T-helper 22 cell (primary cell): ENCODE measurements around the gene CCDC102A.
"Not testable (repeated sequence)": the region's sequence is repeated elsewhere in the genome, so short reads cannot be mapped to it uniquely, and the experiment has no call there.

Experiments
- DNase-seq: peaks from one replicate; pipeline ENCODE4 v3.0.0-alpha.2; 2020; ENCODE audit warnings: low read depth

The CCDC102A gene

DNA sequence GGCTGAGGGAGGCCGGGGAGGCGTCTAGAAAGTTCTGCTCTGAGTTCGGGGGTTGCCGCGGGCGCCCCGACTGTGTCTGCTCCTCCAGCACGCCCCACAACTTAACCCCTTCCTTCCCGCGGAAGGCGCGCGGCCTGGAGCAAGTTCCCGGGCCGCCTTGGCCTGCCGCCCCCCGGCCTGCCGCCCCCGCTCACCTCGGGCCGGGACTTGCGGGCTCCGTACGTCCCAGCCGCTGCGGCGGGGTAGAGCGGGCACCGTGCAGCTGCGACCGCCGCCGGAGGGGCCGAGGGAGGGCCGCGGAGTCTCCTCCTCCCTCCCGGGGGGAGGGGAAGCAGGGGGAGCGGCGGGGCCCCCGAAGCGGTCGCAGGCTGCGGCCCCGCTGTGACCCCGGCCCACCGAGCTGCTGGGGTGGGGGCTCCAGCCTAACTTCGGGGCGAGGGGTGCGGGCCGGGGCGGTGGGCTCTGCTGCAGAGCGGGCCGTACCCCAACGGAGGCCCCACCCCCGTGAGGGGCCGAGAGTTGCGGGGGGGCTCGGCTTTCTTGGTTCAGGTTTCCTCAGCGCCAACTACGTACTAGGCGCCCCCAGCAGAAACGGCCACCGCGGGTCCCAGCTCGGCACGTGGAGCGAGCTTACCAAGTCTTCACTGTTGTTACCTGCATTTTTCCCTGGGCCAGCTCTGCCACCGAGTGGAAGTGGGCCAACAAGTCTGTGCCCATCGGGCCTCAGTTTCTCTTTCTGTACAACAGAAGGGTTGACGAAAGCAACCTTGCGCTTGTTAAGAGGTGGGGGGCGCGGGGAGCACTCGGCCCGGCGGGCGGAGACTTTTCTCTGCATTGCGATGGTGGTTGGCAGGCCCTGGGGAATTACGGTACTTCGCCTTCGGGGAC, at the start of gene CCDC102A:
CCDC102A (minus strand) TSS at position 266 of the 888 bp plus-strand sequence. CDS start 7,394 bp downstream, outside the sequence.
- DNase-seq = peak; percentile 16

DNA sequence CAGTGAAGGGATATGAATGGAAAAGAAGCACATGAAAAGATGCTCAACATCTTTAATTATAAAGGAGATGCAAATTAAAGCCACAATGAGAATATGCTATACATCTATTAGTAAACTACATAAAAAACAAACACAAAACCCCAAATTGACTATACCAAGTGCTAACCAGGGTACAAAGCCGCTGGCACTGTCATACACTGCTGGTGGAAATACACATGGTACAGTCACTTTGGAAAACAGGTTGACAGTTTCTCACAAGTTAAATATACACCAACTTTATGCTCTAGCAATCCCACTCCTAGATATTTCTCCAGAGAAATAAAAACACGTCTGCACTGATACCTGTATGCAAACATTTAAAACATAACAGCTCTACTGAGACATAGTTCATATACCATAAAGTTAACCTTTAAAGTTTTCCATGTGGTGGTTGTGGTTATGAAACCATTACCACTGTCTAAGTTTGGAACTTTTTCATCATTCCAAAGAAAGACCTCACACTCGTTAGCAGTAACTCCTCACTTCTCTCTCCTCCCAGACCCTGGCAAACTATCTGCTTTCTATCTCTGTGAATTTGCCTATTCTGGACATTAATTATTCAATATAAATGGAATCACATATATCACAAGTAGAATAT, 48.8 kb upstream of the CCDC102A start:
- DNase-seq = no peak

DNA sequence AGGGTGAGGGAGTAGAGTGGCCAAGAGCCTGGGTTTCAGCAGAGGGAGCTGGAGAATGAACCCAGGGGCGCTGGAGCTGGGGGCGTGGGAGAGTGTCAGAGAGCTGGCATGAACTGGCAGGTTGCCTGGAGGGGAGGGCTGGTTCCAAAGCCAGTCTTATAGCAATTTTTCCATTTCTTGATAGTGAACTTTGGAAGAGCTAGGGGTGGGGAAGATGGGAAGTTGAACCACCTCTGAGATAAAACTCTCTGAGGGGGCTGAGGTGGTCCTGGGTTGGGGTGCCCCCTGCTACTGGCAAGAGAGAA, 42.9 kb upstream of the CCDC102A start:
- DNase-seq = no peak

DNA sequence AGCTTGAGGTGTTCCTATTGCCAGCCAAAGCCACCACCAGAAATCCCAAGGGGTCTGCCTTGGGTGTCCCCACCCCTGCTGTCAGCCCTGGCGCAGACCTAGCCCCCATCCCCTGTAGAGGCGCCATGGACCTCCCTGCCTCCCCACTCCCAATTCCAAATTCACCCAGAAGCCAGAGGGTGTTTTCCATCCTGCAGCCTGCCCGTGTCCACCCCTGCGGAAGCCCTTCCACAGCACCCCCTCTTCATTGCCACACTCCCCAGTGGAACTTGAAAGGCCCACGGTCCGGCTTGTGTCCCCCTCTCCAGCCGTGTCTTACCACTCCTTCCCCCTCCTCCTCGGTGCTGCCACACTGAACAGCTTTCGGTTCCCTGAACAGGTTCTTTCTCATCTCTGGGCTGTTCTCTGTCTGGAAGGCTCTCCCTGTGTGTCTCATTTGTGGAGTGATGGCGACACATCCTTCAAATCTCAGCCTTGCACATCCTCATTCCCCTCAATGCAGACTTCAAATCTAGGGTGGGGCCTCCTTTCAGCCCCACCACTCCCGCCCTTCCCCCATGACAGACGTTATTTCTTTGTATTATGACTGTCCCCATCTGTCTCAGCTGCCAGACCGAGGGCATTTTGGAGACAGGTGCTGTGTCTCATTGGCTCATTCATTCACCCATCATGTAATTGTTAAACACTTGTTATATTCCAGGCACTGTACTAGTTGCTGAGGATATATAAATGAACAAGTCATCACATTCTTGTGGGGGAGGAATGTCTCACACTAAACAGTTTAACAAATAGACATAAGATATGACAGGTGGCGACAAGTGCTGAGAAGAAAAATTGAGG, 42.4 kb upstream of the CCDC102A start:
- DNase-seq = no peak

DNA sequence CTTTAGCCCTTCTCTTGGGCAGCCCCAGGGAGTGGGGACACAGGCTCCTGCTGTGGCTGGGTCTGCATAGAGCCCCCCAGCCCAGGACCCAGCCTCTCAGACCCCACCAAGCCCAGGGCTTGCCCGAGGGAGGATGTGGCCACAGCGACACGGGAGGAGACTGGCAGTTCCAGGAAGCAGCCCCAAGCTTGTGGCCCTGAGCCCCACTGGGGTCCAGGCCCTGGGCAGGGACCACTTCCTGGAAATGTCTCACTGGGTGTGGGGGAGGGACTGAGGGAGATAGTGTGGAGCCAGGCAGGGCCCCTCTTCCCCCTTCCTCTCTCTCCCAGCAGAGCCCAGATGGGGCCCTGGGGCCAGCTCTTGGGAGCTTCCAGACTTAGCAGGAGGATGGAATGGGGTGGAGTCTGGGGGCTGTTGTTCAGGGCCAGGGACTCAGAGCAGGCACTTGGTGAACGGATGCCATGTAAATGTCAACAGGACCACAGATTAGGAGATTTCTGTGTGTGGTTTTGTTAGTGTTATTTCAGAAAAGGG, 41.4 kb upstream of the CCDC102A start:
- DNase-seq = no peak

DNA sequence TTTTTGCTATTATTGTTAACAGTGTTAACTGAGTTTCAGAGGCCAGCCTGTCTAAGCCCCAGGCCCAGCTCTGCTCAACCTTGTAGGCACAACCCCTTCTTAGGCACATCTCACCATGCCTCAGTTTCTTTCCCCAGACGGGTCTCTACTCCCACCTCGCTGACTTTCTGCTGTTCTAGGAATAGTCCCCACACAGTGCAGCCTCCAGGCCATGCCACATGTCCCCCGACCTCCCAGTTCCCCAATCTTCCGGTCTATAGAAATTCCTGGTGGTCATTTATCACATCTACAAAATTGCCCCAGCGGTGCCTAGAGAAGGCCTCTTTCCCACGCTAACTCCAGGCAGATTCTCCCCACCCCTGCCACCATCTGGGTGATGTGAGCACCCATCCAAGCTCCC, 40.8 kb upstream of the CCDC102A start:
- DNase-seq = no peak

DNA sequence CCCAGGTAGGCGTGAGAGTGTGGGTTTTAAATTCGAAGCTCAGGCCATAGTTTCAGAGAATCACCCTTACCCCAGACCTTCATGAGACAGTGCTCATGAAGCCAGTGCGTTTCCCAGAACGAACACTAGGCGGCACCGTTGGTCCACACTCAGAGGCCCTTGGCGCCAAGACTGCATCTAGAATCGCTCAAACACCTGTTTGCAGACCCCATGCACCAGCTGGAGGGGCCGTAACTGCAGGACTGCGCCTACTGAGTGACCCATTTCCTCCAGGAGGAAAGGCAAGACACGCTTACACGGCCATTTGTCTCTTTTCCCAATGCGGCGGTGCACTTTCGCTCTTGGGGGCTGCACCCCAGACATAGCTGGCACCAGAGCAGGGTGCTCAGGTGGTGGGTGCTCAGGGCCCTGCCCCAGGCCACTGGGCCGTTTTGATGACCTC, 40.1 kb upstream of the CCDC102A start:
- DNase-seq = peak; percentile 38

DNA sequence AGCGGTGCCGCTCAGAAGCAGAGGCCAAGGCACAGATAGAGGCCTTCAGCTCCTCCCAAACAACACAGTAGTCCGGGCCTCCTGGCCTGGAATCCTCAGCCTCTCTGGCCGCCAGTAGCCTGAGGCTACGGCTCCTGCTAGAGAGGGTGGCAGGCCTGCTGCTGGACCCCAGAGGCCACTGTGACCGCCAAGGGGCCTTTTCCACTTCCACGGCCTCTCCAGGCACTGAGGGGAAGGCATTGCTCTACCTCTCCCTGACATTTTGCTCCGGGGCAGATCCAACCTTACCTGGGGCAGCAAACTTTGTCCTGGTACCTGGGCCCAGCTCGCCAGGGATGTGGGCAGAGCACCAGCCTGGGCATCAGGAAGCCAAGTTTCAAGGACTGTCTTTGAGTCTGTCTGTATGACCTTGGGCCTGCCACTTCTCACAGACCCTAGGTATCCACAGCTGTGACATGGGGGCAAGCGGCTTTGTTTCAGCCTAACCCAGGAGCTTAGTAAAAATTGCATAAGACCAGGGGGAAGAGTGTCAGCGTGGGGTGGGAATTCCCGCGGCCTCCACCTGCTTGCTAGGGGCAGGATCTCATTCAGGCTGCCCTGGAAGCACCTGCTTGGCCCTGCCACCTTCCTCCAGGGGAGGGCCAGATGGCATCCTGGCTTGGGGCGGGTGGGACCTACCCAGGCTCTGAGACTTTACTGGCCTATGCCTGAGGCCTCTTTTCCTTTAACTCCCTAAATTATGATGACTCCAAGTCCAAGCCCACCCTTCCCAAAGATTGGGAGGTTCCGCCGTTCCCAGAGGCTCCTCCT, 39.3 kb upstream of the CCDC102A start:
- no peak for DNase-seq

DNA sequence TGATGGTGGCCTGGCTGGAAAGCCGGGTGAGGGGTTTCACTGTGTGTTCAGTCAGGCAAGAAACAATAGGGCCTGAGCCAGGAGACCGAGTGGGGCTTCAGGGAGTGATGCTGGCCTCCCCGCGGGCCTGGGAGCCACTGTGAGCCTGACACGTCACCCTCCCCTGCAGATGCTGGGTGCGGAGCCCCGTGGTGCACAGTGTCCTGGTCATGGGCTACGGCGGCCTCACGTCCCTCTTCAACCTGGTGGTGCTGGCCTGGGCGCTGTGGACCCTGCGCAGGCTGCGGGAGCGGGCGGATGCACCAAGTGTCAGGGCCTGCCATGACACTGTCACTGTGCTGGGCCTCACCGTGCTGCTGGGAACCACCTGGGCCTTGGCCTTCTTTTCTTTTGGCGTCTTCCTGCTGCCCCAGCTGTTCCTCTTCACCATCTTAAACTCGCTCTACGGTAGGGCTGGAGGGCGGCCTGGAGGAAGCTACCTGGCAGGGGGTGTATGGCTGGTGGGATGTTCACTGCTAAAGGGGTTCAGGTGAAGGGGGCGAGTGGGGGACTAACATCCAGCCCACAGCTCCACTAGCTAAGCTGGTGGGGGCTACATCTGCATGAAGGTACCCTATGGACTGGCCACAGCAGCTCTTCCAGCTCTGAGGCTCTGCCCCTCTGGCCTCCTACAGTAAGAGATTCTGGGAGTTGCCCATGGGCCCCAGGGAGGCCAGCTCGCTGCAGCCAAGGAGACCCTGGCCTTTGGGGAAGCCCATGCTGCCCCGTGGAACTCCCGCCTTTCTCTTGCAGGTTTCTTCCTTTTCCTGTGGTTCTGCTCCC, 38.5 kb upstream of the CCDC102A start:
- no peak for DNase-seq

DNA sequence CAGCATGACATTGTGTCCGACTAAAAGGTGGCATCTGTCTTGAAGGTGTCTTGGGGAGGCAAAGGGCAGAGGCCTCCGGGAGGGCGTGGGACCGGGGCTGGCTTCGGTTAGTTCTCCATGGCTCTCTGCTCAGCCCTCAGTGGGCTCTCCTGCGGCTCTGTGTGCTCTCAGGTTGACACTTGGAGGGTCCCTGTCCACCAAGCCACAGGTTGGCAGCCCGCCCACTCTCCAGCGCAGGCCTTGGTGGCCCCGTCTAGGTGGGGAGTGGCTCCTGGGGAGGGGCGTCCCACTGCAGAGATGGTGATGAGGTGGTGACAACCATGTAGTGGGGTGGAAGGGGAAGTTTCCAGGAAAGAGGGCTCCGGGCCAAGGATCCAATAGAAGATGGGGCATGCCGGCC, 37.7 kb upstream of the CCDC102A start:
- DNase-seq = no peak

DNA sequence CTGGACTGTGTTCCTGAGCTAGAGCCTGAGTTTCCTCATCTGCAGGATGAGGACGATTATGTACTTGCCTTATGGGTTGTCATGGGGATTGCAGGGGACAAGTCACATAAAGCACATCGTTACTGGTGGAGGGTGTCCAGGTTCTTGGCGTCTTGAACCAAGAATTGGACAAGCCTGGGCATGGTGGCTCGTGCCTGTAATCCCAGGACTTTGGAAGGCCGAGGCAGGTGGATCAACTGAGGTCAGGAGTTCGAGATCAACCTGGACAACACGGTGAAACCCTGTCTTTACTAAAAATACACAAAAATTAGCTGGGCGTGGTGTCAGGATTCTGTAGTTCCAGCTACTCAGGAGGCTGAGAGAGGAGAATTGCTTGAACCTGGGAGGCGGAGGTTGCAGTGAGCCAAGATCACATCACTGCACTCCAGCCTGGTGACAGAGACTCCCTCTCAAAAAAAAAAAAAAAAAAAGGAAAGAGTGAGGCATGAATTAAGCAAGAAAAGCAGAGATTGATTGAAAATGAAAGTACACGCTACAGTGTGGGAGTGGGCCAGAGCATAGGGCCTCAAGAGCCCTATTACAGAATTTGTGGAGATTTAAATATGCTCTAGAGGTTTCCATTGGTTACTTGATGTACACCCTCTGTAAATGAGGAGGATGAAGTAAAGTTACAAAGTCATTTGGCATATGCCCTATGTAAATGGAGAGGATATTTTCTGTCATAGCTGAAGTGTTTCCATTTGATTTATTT, 36.8 kb upstream of the CCDC102A start:
- DNase-seq = no peak

DNA sequence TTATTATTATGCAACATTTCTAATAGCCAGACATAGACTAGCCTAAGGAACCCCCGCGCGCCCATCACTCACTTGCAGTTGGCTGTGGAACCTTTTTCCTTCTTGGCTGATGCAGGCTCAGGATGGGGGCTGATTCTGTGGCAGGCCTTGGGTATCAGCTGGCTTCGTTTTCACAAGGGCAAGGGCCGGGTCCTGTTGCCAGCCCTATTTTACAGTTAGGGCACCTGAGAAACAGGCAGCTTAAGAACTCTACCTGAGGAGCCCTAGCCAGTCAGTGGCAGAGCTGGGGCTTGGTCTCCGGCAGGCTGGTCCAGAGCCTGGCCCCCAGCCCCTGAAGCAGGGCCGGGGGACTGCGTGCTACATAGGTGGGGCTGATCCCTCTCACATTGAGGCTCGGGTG, 34.7 kb upstream of the CCDC102A start:
- DNase-seq = no peak

DNA sequence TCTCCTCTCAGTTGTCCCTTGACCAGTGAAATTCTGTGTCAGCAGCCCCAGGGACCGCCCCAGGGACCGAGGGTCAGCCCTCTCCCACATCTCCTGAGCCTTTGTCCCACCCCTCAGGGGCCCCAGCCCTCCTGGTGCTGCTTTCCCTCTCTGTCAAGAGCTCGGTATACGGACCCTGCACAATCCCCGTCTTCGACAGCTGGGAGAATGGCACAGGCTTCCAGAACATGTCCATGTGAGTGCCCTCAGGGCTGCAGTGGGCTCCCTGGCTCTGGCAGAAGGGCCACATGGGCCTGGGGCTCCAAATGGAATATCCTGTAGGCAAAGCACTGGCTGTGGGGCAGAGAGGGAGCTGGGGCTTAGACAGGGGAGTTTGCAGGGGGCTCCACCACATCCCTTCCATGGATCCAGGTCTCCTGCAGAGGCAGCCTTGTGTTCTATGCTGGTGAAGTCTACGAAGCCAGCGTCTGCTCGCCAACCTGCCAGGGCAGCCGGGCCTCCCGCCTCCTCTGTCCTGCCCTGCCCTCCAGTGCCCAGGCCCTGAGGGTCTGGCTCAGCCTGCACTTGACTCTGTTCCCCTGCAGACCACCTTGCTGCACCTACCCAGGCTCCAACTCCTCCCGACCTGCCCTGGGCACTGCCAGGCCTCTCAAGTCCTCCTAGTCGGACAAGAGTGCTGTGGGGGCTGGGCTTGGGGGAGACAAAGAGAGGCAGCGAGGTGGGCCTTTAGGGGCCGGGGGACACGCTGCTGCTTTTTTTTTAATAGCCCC, 34.1 kb upstream of the CCDC102A start:
- DNase-seq = no peak

DNA sequence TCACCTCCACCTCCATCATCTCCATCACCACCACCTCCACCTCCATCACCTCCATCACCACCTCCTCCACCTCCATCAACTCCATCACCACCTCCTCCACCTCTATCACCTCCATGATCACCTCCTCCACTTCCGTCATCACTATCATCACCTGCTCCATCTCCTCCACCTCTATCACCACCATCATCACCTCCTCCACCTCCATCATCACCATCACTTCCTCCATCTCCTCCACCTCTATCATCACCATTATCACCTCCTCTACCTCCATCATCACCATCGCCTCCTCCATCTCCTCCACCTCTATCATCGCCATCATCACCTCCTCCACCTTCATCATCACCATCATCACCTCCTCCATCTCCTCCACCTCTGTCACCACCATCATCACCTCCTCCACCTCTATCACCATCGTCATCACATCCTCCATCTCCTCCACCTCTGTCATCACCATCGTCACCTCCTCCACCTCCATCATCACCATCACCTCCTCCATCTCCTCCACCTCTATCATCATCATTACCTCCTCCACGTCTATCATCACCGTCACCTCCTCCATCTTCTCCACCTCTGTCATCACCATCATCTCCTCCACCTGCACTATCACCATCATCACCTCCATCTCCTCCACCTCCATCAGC, 33.1 kb upstream of the CCDC102A start:
- no peak for DNase-seq

DNA sequence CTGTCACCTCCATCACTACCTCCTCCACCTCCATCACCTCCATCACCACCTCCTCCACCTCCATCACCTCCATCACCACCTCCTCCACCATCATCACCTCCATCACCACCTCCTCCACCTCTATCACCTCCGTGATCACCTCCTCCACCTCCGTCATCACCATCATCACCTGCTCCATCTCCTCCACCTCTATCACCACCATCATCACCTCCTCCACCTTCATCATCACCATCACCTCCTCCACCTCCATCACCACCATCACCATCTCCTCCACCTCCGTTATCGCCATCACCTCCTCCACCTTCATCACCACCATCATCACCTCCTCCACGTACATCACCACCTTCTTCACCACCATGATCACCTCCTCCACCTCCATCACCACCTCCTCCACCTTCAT, 32.4 kb upstream of the CCDC102A start:
- DNase-seq = not testable (repeated sequence)

DNA sequence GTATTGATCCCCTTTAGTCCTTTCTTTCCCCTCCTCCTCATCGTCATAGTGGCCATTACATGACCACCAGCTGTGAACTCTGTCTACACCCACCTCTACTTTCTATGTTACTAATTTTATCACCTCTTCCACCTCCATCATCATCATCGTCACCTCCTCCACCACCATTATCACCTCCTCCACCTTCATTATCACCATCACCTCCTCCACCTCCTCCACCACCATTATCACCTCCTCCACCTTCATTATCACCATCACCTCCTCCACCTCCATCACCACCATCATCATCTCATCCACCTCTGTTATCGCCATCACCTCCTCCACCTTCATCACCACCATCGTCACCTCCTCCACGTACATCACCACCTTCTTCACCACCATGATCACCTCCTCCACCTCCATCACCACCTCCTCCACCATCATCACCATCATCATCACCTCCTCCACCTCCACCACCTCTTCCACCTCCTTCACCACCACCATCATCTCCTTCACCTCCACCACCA, 31.9 kb upstream of the CCDC102A start:
- no peak for DNase-seq

DNA sequence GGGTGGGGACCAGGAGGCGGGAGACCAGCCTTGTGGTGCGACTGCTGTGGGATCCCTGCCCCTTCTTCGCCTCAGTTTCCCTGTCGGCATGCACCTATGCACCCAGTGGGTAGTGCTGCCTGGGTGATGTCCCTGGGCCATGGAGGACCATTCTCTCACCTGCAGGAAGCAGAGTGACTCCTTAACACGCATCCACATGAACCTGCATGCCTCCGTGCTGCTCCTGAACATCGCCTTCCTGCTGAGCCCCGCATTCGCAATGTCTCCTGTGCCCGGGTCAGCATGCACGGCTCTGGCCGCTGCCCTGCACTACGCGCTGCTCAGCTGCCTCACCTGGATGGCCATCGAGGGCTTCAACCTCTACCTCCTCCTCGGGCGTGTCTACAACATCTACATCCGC, 31.3 kb upstream of the CCDC102A start:
- no peak for DNase-seq

DNA sequence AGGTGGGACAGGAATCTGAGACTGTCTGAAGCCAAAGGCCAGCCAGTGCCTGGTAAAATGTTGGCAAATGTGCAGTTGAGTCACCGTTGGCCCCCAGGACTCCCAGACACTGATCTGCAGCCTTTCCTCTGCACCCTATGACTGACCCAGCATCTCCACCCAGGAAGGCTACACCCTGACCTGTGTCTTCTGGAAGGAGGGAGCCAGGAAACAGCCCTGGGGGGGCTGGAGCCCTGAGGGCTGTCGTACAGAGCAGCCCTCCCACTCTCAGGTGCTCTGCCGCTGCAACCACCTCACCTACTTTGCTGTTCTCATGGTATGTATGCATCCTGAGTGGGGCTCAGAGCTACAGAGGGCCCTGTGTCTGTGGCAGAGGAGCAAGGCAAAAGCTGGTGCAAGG, 30.1 kb upstream of the CCDC102A start:
- DNase-seq = no peak
